Stomach (tissue), 9 donors: ENCODE measurements around the gene VCL. TPM values are rescaled to one million over a fixed set of nuclear protein-coding genes. Genes with fewer than 3 reads are reported as not detected.

ENCODE experiments used
- DNase-seq, 2 donors: peaks; one replicate each; pipeline versions ENCODE4 v3.0.0 to v3.0.0-alpha.2; 2013 to 2019
- H3K27ac ChIP-seq, 5 donors: fragments of 200-600 bp in 4 of 5; sonication (generic) in 4 of 5; one replicate each; pipeline ENCODE4 v1.5.1; 2013 to 2019; ENCODE audit warnings: mild to moderate bottlenecking in 1 of 5, moderate library complexity in 1 of 5
- H3K27me3 ChIP-seq, 3 donors: fragments of 200-600 bp; sonication (generic); one replicate each; pipeline ENCODE4 v1.5.1; 2017 to 2019; ENCODE audit warnings: mixed run types in 1 of 3
- H3K36me3 ChIP-seq, 4 donors: fragments of 200-600 bp; sonication (generic); 1 replicate in 3 of 4; 2 replicates in 1 of 4; pipeline ENCODE4 v1.5.1; 2016 to 2019
- H3K4me1 ChIP-seq, 4 donors: fragments of 200-600 bp; sonication (generic); one replicate each; pipeline ENCODE4 v1.5.1; 2016 to 2019
- H3K4me3 ChIP-seq, 4 donors: fragments of 200-600 bp; sonication (generic) in 3 of 4; one replicate each; pipeline ENCODE4 v1.5.1; 2016 to 2019; ENCODE audit warnings: mild to moderate bottlenecking in 1 of 4
- H3K9me3 ChIP-seq, 4 donors: fragments of 200-600 bp; sonication (generic); one replicate each; pipeline ENCODE4 v1.5.1; 2016 to 2019
- CTCF ChIP-seq, 7 experiments: fragments of 450-650 bp in 4 of 7; fragments of 200-600 bp in 3 of 7; sonication (generic) in 3 of 7; IDR thresholded peaks; one replicate each; pipeline ENCODE4 v1.5.1; 2016 to 2019; ENCODE audit warnings: antibody characterized with exemption in 7 of 7, control low read depth in 2 of 7, mild to moderate bottlenecking in 1 of 7
- EP300 ChIP-seq: sonication (generic); formaldehyde crosslinking; IDR thresholded peaks from one replicate; pipeline ENCODE4 v1.6.1; 2017; ENCODE audit warnings: antibody characterized with exemption
- POLR2A ChIP-seq, 4 donors: fragments of 450-650 bp; IDR thresholded peaks; one replicate each; pipeline ENCODE4 v1.6.1; 2016; ENCODE audit warnings: antibody characterized with exemption in 4 of 4, control low read depth in 2 of 4, mild to moderate bottlenecking in 1 of 4, moderate library complexity in 1 of 4
- POLR2AphosphoS5 ChIP-seq, 3 donors: sonication (generic); formaldehyde crosslinking; IDR thresholded peaks; one replicate each; pipeline ENCODE4 v1.6.1; 2016; ENCODE audit warnings: antibody characterized with exemption in 3 of 3
- WGBS, 5 donors: extraction: QIAGEN DNeasy Blood & Tissue Kit in 3 of 5; methylation state at CpG; one replicate each; pipeline versions ENCODE4 v1.1.5 to v1.1.7; 2013 to 2018; 5-methylcytosine and 5-hydroxymethylcytosine counted together
- intact Hi-C: fragments of 100-400 bp; cut with DNase I; formaldehyde crosslinking; loops from one replicate; pipeline ENCODE4 v1.15.1; 2023; ENCODE audit warnings: low total_unique reads
- polyA plus RNA-seq, 3 donors: library from polyadenylated mRNA; stranded (reverse); fragments of 200-250 nt; gene quantifications; one replicate each; pipeline ENCODE4 v1.2.3, GENCODE V29; 2013
- total RNA-seq, 5 donors: library from RNA; depleted of rRNA; stranded (reverse); fragments of >200 nt; gene quantifications; one replicate each; pipeline versions ENCODE4 v1.1.0 to v1.2.3, GENCODE V29; 2014 to 2016
- donor health status: healthy with polysubstance abuse.
- donor health status: Bipolar disorder and iron deficiency.
- donor health status: healthy.

The VCL gene
- total and polyA plus RNA-seq, 8 donors, result 11.2 to 211 (median 62.3) TPM

- H3K36me3 ChIP-seq, result peaks cover 37 to 92% (median 87%) of the 10 kb centered on the region in 4 donors
- intact Hi-C loops, result no loop called here
- 82 to 88% (median 83%) methylated on average over 3 of the region's 3 CpGs for WGBS, 5 donors
- H3K9me3 ChIP-seq, result no peaks in the 10 kb centered on the region
- no peak overlapping the region for H3K4me3 ChIP-seq
- TF ChIP-seq CTCF (IDR thresholded peaks at IDR 0.05), result no peak
- no peak for TF ChIP-seq POLR2A (IDR thresholded peaks at IDR 0.05)
- no peak for TF ChIP-seq EP300
- TF ChIP-seq POLR2AphosphoS5 (IDR thresholded peaks at IDR 0.05), result no peak
- peaks cover 0 to 10% (median 3%) of the 10 kb centered on the region in 4 donors for H3K4me1 ChIP-seq
- no peak for DNase-seq
- H3K27me3 ChIP-seq, result no peaks in the 10 kb centered on the region
- H3K27ac ChIP-seq, result no peak overlapping the region
These were observed 94.5 kb downstream of the VCL start for GRCh38 chr10:74092372-74092771.

- peaks cover 0 to 10% (median 5%) of the 10 kb centered on the region in 4 donors for H3K4me1 ChIP-seq
- no peaks in the 10 kb centered on the region for H3K27me3 ChIP-seq
- H3K36me3 ChIP-seq, result peaks cover 49 to 99% (median 98%) of the 10 kb centered on the region in 4 donors
- WGBS, 5 donors, result 92 to 98% (median 96%) methylated on average over 4 of the region's 4 CpGs
- no peak overlapping the region for H3K4me3 ChIP-seq
- TF ChIP-seq POLR2AphosphoS5 (IDR thresholded peaks at IDR 0.05) (no peak), POLR2A (IDR thresholded peaks at IDR 0.05) (no peak), CTCF (IDR thresholded peaks at IDR 0.05) (no peak), EP300 (no peak)
- no peak for DNase-seq
- intact Hi-C loops, result no loop called here
- no peaks in the 10 kb centered on the region for H3K9me3 ChIP-seq
- H3K27ac ChIP-seq, result no peak overlapping the region
These were observed 95.7 kb downstream of the VCL start for GRCh38 chr10:74093530-74094164.

GRCh38 chr10:74094231-74094630 is 96.3 kb downstream of the VCL start:
- no peak for TF ChIP-seq POLR2AphosphoS5 (IDR thresholded peaks at IDR 0.05)
- no peak for TF ChIP-seq CTCF (IDR thresholded peaks at IDR 0.05)
- no peak for TF ChIP-seq POLR2A (IDR thresholded peaks at IDR 0.05)
- no peak for TF ChIP-seq EP300
- H3K36me3 ChIP-seq, result peaks cover 55 to 99% (median 98%) of the 10 kb centered on the region in 4 donors
- intact Hi-C loops, result no loop called here
- 87 to 95% (median 91%) methylated on average over 7 of the region's 7 CpGs for WGBS, 5 donors
- peaks cover 0 to 5% (median 2%) of the 10 kb centered on the region in 4 donors for H3K4me1 ChIP-seq
- no peak overlapping the region for H3K4me3 ChIP-seq
- DNase-seq, result no peak
- no peaks in the 10 kb centered on the region for H3K9me3 ChIP-seq
- no peaks in the 10 kb centered on the region for H3K27me3 ChIP-seq
- no peak overlapping the region for H3K27ac ChIP-seq

GRCh38 chr10:74096777-74097176 is 98.9 kb downstream of the VCL start:
- Histone ChIP-seq H3K36me3 (peaks cover 73 to 98% (median 98%) of the 10 kb centered on the region in 4 donors), H3K4me1 (peaks cover 0 to 5% (median 0%) of the 10 kb centered on the region in 4 donors), H3K4me3 (no peak overlapping the region), H3K27ac (no peak overlapping the region), H3K27me3 (no peaks in the 10 kb centered on the region), H3K9me3 (no peaks in the 10 kb centered on the region)
- intact Hi-C loops, result no loop called here
- 91 to 99% (median 96%) methylated on average over 2 of the region's 2 CpGs for WGBS, 5 donors
- TF ChIP-seq EP300 (no peak), CTCF (IDR thresholded peaks at IDR 0.05) (no peak), POLR2A (IDR thresholded peaks at IDR 0.05) (no peak), POLR2AphosphoS5 (IDR thresholded peaks at IDR 0.05) (no peak)
- DNase-seq, result no peak
